Right cardiac atrium (tissue), 5 donors: Measurements from ENCODE around the gene XIRP2. TPM values are rescaled to one million over a fixed set of nuclear protein-coding genes. Genes with fewer than 3 reads are reported as not detected.

Source experiments
- ATAC-seq, 2 donors: fragments of 200-7000 bp; cut with Tn5 transposase; one replicate each; pipeline versions ENCODE4 v1.8.0 to v1.9.1; 2020; ENCODE audit warnings: moderate library complexity in 2 of 2, mild to moderate bottlenecking in 1 of 2
- DNase-seq, 3 donors: peaks; one replicate each; pipeline ENCODE4 v3.0.0-alpha.2; 2020
- H3K27ac ChIP-seq: one replicate; pipeline ENCODE4 v1.5.1; 2013; ENCODE audit warnings: mild to moderate bottlenecking, low read length, control low read depth, moderate library complexity
- H3K27me3 ChIP-seq: one replicate; pipeline ENCODE4 v1.6.1; 2013; ENCODE audit not compliant: control insufficient read depth, insufficient read depth
- H3K4me1 ChIP-seq: one replicate; pipeline ENCODE4 v1.6.1; 2013; ENCODE audit warnings: low read length; ENCODE audit not compliant: control insufficient read depth, insufficient read depth
- H3K4me3 ChIP-seq: one replicate; pipeline ENCODE4 v1.5.1; 2013; ENCODE audit warnings: low read length, control low read depth
- H3K9me3 ChIP-seq: one replicate; pipeline ENCODE4 v1.6.1; 2013; ENCODE audit warnings: low read length; ENCODE audit not compliant: control insufficient read depth
- WGBS: extraction: QIAGEN DNeasy Blood & Tissue Kit; methylation state at CpG from one replicate; pipeline ENCODE4 v1.1.7; 2013; 5-methylcytosine and 5-hydroxymethylcytosine counted together
- intact Hi-C, 4 donors: fragments of 100-400 bp; cut with DNase I; formaldehyde crosslinking; loops; one replicate each; pipeline versions ENCODE4 v1.11.0 to v1.14.0; 2022 to 2023
- polyA plus RNA-seq: library from polyadenylated mRNA; stranded (reverse); fragments of 200-250 nt; gene quantifications from one replicate; pipeline ENCODE4 v1.2.3, GENCODE V29; 2013
- total RNA-seq, 4 donors: library from RNA; stranded (reverse); fragmentation: NEBNext Ultra II Directional; extraction: Animal tissue kit (Norgen Biotek cat#: 25700); gene quantifications; one replicate each; pipeline ENCODE4 v1.2.1, GENCODE V29; 2021
- donor health status: healthy with polysubstance abuse.
- donor health status: DM: no; HTN: yes; CAD: no.
- donor health status: DM: no; HTN: no; CAD: no.
- donor health status: DM: no; HTN: yes; CAD: no; lungs with severe emphysema.
- donor health status: DM: yes; HTN: yes; CAD: no.

Gene XIRP2
- total and polyA plus RNA-seq, 5 donors = 26.5 to 104 (median 51.8) TPM

DNA sequence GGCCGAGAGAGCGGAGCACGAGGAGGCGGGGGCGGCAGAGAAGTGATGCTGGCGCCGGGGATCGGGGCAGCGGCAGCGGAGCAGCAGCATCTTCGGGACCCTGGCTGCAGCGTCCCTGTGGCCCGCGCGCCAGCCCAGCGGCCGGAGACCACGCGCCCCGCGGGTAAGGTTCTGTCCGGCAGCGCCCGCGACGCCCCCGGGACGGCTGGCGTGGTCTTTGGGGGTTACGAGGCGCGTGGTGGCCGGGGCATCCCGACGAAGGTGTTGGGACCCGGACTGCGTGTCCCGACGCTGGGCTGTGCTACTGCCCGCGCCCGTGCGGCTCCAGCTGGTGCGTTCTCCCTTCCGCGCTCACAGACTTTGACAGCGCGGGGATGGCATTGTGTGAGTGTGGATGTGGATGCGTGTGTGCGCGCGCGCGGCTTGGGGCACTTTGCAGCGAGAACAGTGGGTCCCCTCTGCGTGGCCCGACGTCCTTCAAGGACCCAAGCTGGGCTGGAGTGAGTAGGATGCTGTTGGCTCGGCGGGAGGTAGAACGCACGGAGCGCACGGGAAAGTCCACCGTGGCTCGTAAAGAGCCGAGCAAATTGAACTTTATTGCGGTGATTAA, 405.0 kb downstream of the XIRP2 start:
- Histone ChIP-seq H3K27ac (no peak overlapping the region), H3K4me1 (peaks cover 4% of the 10 kb centered on the region), H3K27me3 (peaks cover 2% of the 10 kb centered on the region), H3K4me3 (peak overlapping the region; percentile 92), H3K9me3 (no peaks in the 10 kb centered on the region)
- DNase-seq = peak in 2 of 3 donors; percentile 17 to 61
- under 1% methylated on average over 68 of the region's 68 CpGs for WGBS
- intact Hi-C loops = no loop called here
- peak; percentile 28 to 39 for ATAC-seq

DNA sequence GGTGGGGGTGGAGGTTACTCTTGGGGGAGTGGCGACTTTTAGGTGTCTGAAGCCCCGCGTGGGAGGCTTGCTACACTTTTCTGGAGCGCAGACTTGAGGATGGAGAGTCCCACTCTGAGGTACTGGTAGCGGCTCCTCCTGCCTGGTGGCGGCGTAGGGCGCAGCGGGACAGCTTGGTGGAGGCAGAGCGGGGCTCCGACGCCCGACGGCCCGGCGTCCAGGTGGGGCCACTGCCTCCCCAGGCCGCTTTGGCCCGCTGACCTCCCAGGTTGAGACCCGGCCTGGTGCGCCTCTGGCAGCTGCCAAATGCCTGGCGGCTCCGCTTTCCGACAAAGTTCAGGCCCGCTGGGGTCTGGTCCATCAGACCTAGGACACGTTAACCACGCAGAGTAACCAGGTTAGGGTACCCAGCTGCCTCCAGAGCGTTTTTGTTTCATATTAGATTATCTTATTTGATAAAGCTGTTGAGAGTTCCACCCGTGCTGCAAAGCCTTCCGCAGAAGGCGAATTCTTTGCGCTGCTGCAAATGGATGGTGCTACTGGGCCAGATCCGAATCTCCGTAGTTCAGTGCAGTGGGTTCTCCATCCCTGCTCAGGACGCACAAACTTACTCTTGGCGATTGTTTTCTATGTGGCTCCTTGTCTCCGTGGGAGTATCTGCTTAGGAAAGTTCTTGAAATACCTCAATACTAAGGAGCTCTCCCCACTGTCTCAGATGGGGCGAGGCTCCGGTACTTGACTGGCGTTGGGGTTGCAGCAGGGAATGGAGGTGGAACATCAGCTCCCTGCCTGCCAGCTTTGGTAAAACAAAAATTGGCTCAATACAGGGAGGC, 405.9 kb downstream of the XIRP2 start:
- no peak overlapping the region for H3K27ac ChIP-seq
- peak overlapping the region; percentile 92 for H3K4me3 ChIP-seq
- H3K27me3 ChIP-seq = peaks cover 2% of the 10 kb centered on the region
- intact Hi-C loops = no loop called here
- DNase-seq (peak; percentile 8 to 47 (median 44)), ATAC-seq (no peak)
- H3K9me3 ChIP-seq = no peaks in the 10 kb centered on the region
- peaks cover 4% of the 10 kb centered on the region for H3K4me1 ChIP-seq
- 2% methylated on average over 39 of the region's 39 CpGs for WGBS

GRCh38 chr2:167294776-167295140, 406.5 kb downstream of the XIRP2 start:
- Histone ChIP-seq H3K27me3 (peaks cover 2% of the 10 kb centered on the region), H3K27ac (no peak overlapping the region), H3K4me1 (peaks cover 4% of the 10 kb centered on the region), H3K4me3 (peak overlapping the region; percentile 92), H3K9me3 (no peaks in the 10 kb centered on the region)
- intact Hi-C loops = no loop called here
- DNase-seq (no peak), ATAC-seq (no peak)
- 12% methylated on average over 5 of the region's 5 CpGs for WGBS

DNA sequence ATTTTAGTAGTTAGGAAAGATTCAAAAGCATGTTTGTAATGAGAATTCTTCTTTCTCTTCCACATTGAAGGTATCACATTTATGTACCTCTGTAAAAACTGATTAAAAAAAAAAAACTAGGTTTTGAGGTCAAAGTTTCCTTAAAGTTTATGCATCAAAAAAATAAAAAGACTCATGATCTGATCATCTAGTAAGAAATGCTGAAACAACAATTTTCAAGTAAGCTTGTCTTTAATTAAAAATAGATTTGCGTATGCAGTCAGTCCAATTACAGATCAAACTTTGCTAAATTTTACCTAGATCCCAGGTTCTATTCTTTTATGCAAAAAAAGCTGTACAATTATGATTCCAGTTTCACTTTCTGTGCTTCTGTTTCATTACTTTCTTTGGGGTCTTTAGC, 409.0 kb downstream of the XIRP2 start:
- Histone ChIP-seq H3K27me3 (peaks cover 2% of the 10 kb centered on the region), H3K27ac (no peak overlapping the region), H3K4me1 (peaks cover 4% of the 10 kb centered on the region), H3K9me3 (no peaks in the 10 kb centered on the region), H3K4me3 (no peak overlapping the region)
- DNase-seq (no peak), ATAC-seq (no peak)
- 97% methylated on average over 1 of the region's 1 CpG for WGBS
- intact Hi-C loops = no loop called here

- Histone ChIP-seq H3K4me3 (no peak overlapping the region), H3K27me3 (peaks cover 2% of the 10 kb centered on the region), H3K9me3 (no peaks in the 10 kb centered on the region), H3K4me1 (peaks cover 4% of the 10 kb centered on the region), H3K27ac (no peak overlapping the region)
- intact Hi-C loops = no loop called here
- WGBS = 93% methylated on average over 1 of the region's 1 CpG
- ATAC-seq = no peak
- DNase-seq = no peak
Measured at GRCh38 chr2:167298017-167298416, 409.7 kb downstream of the XIRP2 start.
